Muscle layer of duodenum (tissue), 2 donors: ENCODE results near the gene SLC17A9.

Source experiments
- H3K27ac ChIP-seq: one replicate; pipeline ENCODE4 v1.7.0; 2013; ENCODE audit warnings: mild to moderate bottlenecking, low read length
- H3K27me3 ChIP-seq: one replicate; pipeline ENCODE4 v1.7.0; 2013; ENCODE audit warnings: low read depth, mild to moderate bottlenecking, control low read depth, low read length
- H3K36me3 ChIP-seq, 2 donors: one replicate each; pipeline ENCODE4 v1.7.0; 2013; ENCODE audit warnings: low read length in 2 of 2, control low read depth in 1 of 2, mild to moderate bottlenecking in 1 of 2; ENCODE audit not compliant: insufficient read depth in 2 of 2, control insufficient read depth in 1 of 2
- H3K4me1 ChIP-seq, 2 donors: one replicate each; pipeline ENCODE4 v1.7.0; 2013; ENCODE audit warnings: low read length in 2 of 2, mild to moderate bottlenecking in 2 of 2, control low read depth in 1 of 2, moderate library complexity in 1 of 2; ENCODE audit not compliant: insufficient read depth in 2 of 2, control insufficient read depth in 1 of 2
- H3K4me3 ChIP-seq, 2 donors: one replicate each; pipeline ENCODE4 v1.7.0; 2013; ENCODE audit warnings: low read length in 2 of 2, low read depth in 1 of 2, mild to moderate bottlenecking in 1 of 2
- H3K9me3 ChIP-seq, 2 donors: one replicate each; pipeline ENCODE4 v1.7.0; 2013; ENCODE audit warnings: low read length in 2 of 2, control low read depth in 1 of 2, mild to moderate bottlenecking in 1 of 2; ENCODE audit not compliant: control insufficient read depth in 1 of 2
- donor health status: healthy.

Gene SLC17A9

GRCh38 chr20:62952373-62952967 is at the start of gene SLC17A9:
Gene SLC17A9, plus strand, starts transcription at chr20:62952709. Its CDS starts 122 bp downstream, at chr20:62952831.
- Histone ChIP-seq H3K4me1 (peaks cover 9 to 28% of the 10 kb centered on the region in 2 donors), H3K27ac (peak within 1 kb of the TSS; percentile 91), H3K36me3 (peaks cover 10 to 12% of the 10 kb centered on the region in 2 donors), H3K27me3 (no peaks in the 10 kb centered on the region), H3K9me3 (no peaks in the 10 kb centered on the region), H3K4me3 (peak within 1 kb of the TSS; percentile 52)

- Histone ChIP-seq H3K9me3 (no peaks in the 10 kb centered on the region), H3K36me3 (peaks cover 50 to 56% of the 10 kb centered on the region in 2 donors), H3K27ac (no peak overlapping the region), H3K4me3 (no peak overlapping the region), H3K27me3 (no peaks in the 10 kb centered on the region), H3K4me1 (peaks cover 5 to 14% of the 10 kb centered on the region in 2 donors)
Observed at GRCh38 chr20:62902926-62903615, 49.4 kb upstream of the SLC17A9 start.

GRCh38 chr20:62905536-62906117 is 46.9 kb upstream of the SLC17A9 start:
- Histone ChIP-seq H3K9me3 (no peaks in the 10 kb centered on the region), H3K4me1 (peaks cover 0 to 2% of the 10 kb centered on the region in 2 donors), H3K36me3 (peaks cover 76 to 78% of the 10 kb centered on the region in 2 donors), H3K27ac (no peak overlapping the region), H3K27me3 (no peaks in the 10 kb centered on the region), H3K4me3 (no peak overlapping the region)

- Histone ChIP-seq H3K27ac (no peak overlapping the region), H3K4me1 (no peaks in the 10 kb centered on the region)
Observed at GRCh38 chr20:62906209-62906608, 46.3 kb upstream of the SLC17A9 start.

GRCh38 chr20:62906647-62907375 is 45.7 kb upstream of the SLC17A9 start:
- Histone ChIP-seq H3K27me3 (no peaks in the 10 kb centered on the region), H3K9me3 (no peaks in the 10 kb centered on the region), H3K27ac (no peak overlapping the region), H3K36me3 (peaks cover 82 to 87% of the 10 kb centered on the region in 2 donors), H3K4me1 (no peaks in the 10 kb centered on the region), H3K4me3 (no peak overlapping the region)

More at GRCh38 chr20:62906209-62906608, 46.3 kb upstream of the SLC17A9 start:
- Histone ChIP-seq H3K9me3 (no peaks in the 10 kb centered on the region), H3K27me3 (no peaks in the 10 kb centered on the region), H3K36me3 (peaks cover 81 to 83% of the 10 kb centered on the region in 2 donors), H3K4me3 (no peak overlapping the region)

- Histone ChIP-seq H3K27me3 (no peaks in the 10 kb centered on the region), H3K4me1 (no peaks in the 10 kb centered on the region), H3K36me3 (peaks cover 81 to 86% of the 10 kb centered on the region in 2 donors), H3K4me3 (no peak overlapping the region), H3K27ac (no peak overlapping the region), H3K9me3 (no peaks in the 10 kb centered on the region)
Observed at GRCh38 chr20:62907384-62908317, 44.9 kb upstream of the SLC17A9 start.

GRCh38 chr20:62908971-62909791 is 43.3 kb upstream of the SLC17A9 start:
- Histone ChIP-seq H3K4me1 (peaks cover 0 to 12% of the 10 kb centered on the region in 2 donors), H3K27ac (no peak overlapping the region), H3K9me3 (no peaks in the 10 kb centered on the region), H3K36me3 (peaks cover 76 to 82% of the 10 kb centered on the region in 2 donors), H3K27me3 (no peaks in the 10 kb centered on the region), H3K4me3 (no peak overlapping the region)

- Histone ChIP-seq H3K4me3 (no peak overlapping the region), H3K4me1 (peaks cover 5 to 21% of the 10 kb centered on the region in 2 donors), H3K9me3 (no peaks in the 10 kb centered on the region), H3K36me3 (peaks cover 69 to 75% of the 10 kb centered on the region in 2 donors), H3K27me3 (no peaks in the 10 kb centered on the region), H3K27ac (no peak overlapping the region)
Observed at GRCh38 chr20:62910217-62910766, 42.2 kb upstream of the SLC17A9 start.

- Histone ChIP-seq H3K4me1 (peaks cover 5 to 27% of the 10 kb centered on the region in 2 donors), H3K4me3 (no peak overlapping the region), H3K27me3 (no peaks in the 10 kb centered on the region), H3K36me3 (peaks cover 63 to 68% of the 10 kb centered on the region in 2 donors), H3K9me3 (no peaks in the 10 kb centered on the region), H3K27ac (no peak overlapping the region)
Observed at GRCh38 chr20:62910777-62911497, 41.6 kb upstream of the SLC17A9 start.
